Mammary epithelial cell (primary cell): ENCODE measurements around the gene ZNF232.
"Not testable (repeated sequence)": the region's sequence is repeated elsewhere in the genome, so short reads cannot be mapped to it uniquely, and the experiment has no call there.

Experiments
- EZH2 ChIP-seq: IDR thresholded peaks from 2 replicates; pipeline ENCODE4 v1.6.1; 2012; ENCODE audit warnings: low read length, inconsistent platforms, borderline replicate concordance
- TF ChIP-seq, protein P1 (sequence below), 2 donors: IDR thresholded peaks in 1 of 2; conservative IDR thresholded peaks in 1 of 2; 2 replicates each; pipeline ENCODE4 v1.5.1; 2011 to 2012; ENCODE audit warnings: inconsistent platforms in 2 of 2, low read length in 2 of 2, mild to moderate bottlenecking in 2 of 2, control low read depth in 1 of 2, low read depth in 1 of 2; ENCODE audit not compliant: insufficient read depth in 1 of 2; ENCODE audit errors: extremely low read depth in 1 of 2

- not testable (repeated sequence) for TF ChIP-seq EZH2
- TF ChIP-seq, protein P1, sequence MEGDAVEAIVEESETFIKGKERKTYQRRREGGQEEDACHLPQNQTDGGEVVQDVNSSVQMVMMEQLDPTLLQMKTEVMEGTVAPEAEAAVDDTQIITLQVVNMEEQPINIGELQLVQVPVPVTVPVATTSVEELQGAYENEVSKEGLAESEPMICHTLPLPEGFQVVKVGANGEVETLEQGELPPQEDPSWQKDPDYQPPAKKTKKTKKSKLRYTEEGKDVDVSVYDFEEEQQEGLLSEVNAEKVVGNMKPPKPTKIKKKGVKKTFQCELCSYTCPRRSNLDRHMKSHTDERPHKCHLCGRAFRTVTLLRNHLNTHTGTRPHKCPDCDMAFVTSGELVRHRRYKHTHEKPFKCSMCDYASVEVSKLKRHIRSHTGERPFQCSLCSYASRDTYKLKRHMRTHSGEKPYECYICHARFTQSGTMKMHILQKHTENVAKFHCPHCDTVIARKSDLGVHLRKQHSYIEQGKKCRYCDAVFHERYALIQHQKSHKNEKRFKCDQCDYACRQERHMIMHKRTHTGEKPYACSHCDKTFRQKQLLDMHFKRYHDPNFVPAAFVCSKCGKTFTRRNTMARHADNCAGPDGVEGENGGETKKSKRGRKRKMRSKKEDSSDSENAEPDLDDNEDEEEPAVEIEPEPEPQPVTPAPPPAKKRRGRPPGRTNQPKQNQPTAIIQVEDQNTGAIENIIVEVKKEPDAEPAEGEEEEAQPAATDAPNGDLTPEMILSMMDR (conservative IDR thresholded peaks at IDR 0.05 in 1 of 2, IDR thresholded peaks at IDR 0.05 in 1 of 2; ENCODE audit: extremely low read depth in 1 of 2, insufficient read depth in 1 of 2, low read depth in 1 of 2, low read length in 2 of 2) = not testable (repeated sequence)
These were observed 16.7 kb upstream of the ZNF232 start for GRCh38 chr17:5128387-5128786.
